CD4-positive, alpha-beta T cell (primary cell): ENCODE data around the gene PFAS. TPM values are rescaled to one million over a fixed set of nuclear protein-coding genes. Genes with fewer than 3 reads are reported as not detected.

Source experiments
- ATAC-seq: fragments of 200-7000 bp; cut with Tn5 transposase; one replicate; pipeline ENCODE4 v1.10.0; 2022; ENCODE audit warnings: mild to moderate bottlenecking; ENCODE audit not compliant: poor library complexity
- CTCF ChIA-PET: fragments of 350-600 bp; sonication (Branson Sonifier 250); formaldehyde crosslinking; loops from one replicate; lab custom pipeline; 2021; ENCODE audit warnings: antibody characterized with exemption, inconsistent platforms; lab: Charles Lee
- POLR2A ChIA-PET: fragments of 350-600 bp; sonication (Branson Sonifier 250); formaldehyde crosslinking; loops from one replicate; lab custom pipeline; 2021; ENCODE audit warnings: antibody characterized with exemption, inconsistent platforms; lab: Charles Lee
- DNase-seq, 14 experiments: peaks; one replicate each; pipeline ENCODE4 v3.0.0-alpha.2; 2013 to 2020; ENCODE audit warnings: mixed read lengths in 2 of 14
- H3K27ac ChIP-seq, 2 donors: one replicate each; pipeline versions ENCODE4 v1.5.1 to v1.7.0; 2013; ENCODE audit warnings: low read length in 2 of 2, low read depth in 1 of 2, mild to moderate bottlenecking in 1 of 2
- H3K27me3 ChIP-seq, 2 experiments: 1 replicate in 1 of 2; 2 replicates in 1 of 2; pipeline versions ENCODE4 v1.6.1 to v1.7.0; 2013; ENCODE audit warnings: low read length in 2 of 2, control low read depth in 1 of 2, mild to moderate bottlenecking in 1 of 2, moderate library complexity in 1 of 2; ENCODE audit not compliant: insufficient read depth in 2 of 2, control insufficient read depth in 1 of 2
- H3K36me3 ChIP-seq: one replicate; pipeline ENCODE4 v1.6.1; 2013; ENCODE audit warnings: low read length, control low read depth; ENCODE audit not compliant: insufficient read depth
- H3K4me1 ChIP-seq: one replicate; pipeline ENCODE4 v1.6.1; 2013; ENCODE audit warnings: low read length, control low read depth; ENCODE audit not compliant: insufficient read depth
- H3K4me3 ChIP-seq: one replicate; pipeline ENCODE4 v1.5.1; 2013; ENCODE audit warnings: mild to moderate bottlenecking, low read length, moderate library complexity
- H3K9me3 ChIP-seq, 2 experiments: 1 replicate in 1 of 2; 2 replicates in 1 of 2; pipeline versions ENCODE4 v1.6.1 to v1.7.0; 2013; ENCODE audit warnings: low read length in 2 of 2, mild to moderate bottlenecking in 2 of 2, control low read depth in 1 of 2, moderate library complexity in 1 of 2; ENCODE audit not compliant: control insufficient read depth in 1 of 2, insufficient read depth in 1 of 2
- H3K27ac Mint-ChIP-seq: one replicate; pipeline ENCODE4 v1.8.0; 2020; ENCODE audit warnings: mixed read lengths
- H3K27me3 Mint-ChIP-seq: one replicate; pipeline ENCODE4 v1.8.0; 2021; ENCODE audit warnings: mixed read lengths
- H3K36me3 Mint-ChIP-seq: one replicate; pipeline ENCODE4 v1.8.0; 2021; ENCODE audit warnings: low read depth, mixed read lengths
- H3K4me1 Mint-ChIP-seq: one replicate; pipeline ENCODE4 v1.8.0; 2021; ENCODE audit warnings: low read depth, mixed read lengths
- H3K4me3 Mint-ChIP-seq: one replicate; pipeline ENCODE4 v1.8.0; 2020; ENCODE audit warnings: mild to moderate bottlenecking, mixed read lengths
- H3K9me3 Mint-ChIP-seq: one replicate; pipeline ENCODE4 v1.8.0; 2020; ENCODE audit warnings: mixed read lengths
- CTCF ChIP-seq: fragments of 200-600 bp; IDR thresholded peaks from one replicate; pipeline ENCODE4 v1.8.0; 2022; ENCODE audit warnings: antibody characterized with exemption, mild to moderate bottlenecking
- intact Hi-C, 2 experiments: fragments of 100-400 bp; cut with DNase I in 1 of 2; cut with micrococcal nuclease in 1 of 2; formaldehyde crosslinking; loops; one replicate each; pipeline versions ENCODE4 v1.15.1 to v1.9.0; 2023 to 2025; cut with DNase I, micrococcal nuclease
- total RNA-seq, 174 experiments: library from RNA in 2 of 174; stranded (reverse) in 2 of 174; gene quantifications; one replicate each; pipeline ENCODE4 v1.2.3 and lab custom pipeline; 2021 to 2026

The PFAS gene
- total RNA-seq, 2 experiments from 2014 or later, result 22.3 to 23.0 TPM

- peaks cover 2% of the 10 kb centered on the region for H3K36me3 ChIP-seq
- Mint-ChIP-seq H3K4me3 (no peak overlapping the region), H3K27ac (no peak overlapping the region), H3K27me3 (no peaks in the 10 kb centered on the region), H3K36me3 (peaks cover 5% of the 10 kb centered on the region), H3K9me3 (no peaks in the 10 kb centered on the region), H3K4me1 (no peaks in the 10 kb centered on the region)
- no peaks in the 10 kb centered on the region for H3K4me1 ChIP-seq
- intact Hi-C loops, result no loop called here
- no peaks in the 10 kb centered on the region for H3K27me3 ChIP-seq
- ATAC-seq (no peak), DNase-seq (no peak)
- no peak for TF ChIP-seq CTCF
- no peak overlapping the region for H3K4me3 ChIP-seq
- POLR2A ChIA-PET, result interaction anchor here (0.6 kb wide), 1 partner anchor 30 kb away, joined by 3 read pairs; no protein-coding TSS in a partner anchor
- CTCF ChIA-PET, result no interaction called here
- no peak overlapping the region for H3K27ac ChIP-seq
- no peaks in the 10 kb centered on the region for H3K9me3 ChIP-seq
Observed at GRCh38 chr17:8273884-8274444, 24.9 kb downstream of the PFAS start.

- ATAC-seq (no peak), DNase-seq (no peak)
- no peaks in the 10 kb centered on the region for H3K9me3 Mint-ChIP-seq
- no peak overlapping the region for H3K27ac Mint-ChIP-seq
- no peak overlapping the region for H3K27ac ChIP-seq
- no peaks in the 10 kb centered on the region for H3K9me3 ChIP-seq
- no peak overlapping the region for H3K4me3 Mint-ChIP-seq
- no peaks in the 10 kb centered on the region for H3K4me1 Mint-ChIP-seq
- TF ChIP-seq CTCF, result no peak
- no peaks in the 10 kb centered on the region for H3K27me3 ChIP-seq
- ChIA-PET CTCF (no interaction called here), POLR2A (interaction anchor here (0.6 kb wide), 1 partner anchor 31 kb away, joined by 3 read pairs; no protein-coding TSS in a partner anchor)
- intact Hi-C loops, result no loop called here
- H3K27me3 Mint-ChIP-seq, result no peaks in the 10 kb centered on the region
- no peak overlapping the region for H3K4me3 ChIP-seq
- no peaks in the 10 kb centered on the region for H3K36me3 ChIP-seq
- no peaks in the 10 kb centered on the region for H3K4me1 ChIP-seq
- peaks cover 5% of the 10 kb centered on the region for H3K36me3 Mint-ChIP-seq
Observed at GRCh38 chr17:8274816-8275215, 25.7 kb downstream of the PFAS start.

GRCh38 chr17:8275421-8276290 is 26.6 kb downstream of the PFAS start:
- TF ChIP-seq CTCF, result no peak
- Mint-ChIP-seq H3K4me3 (no peak overlapping the region), H3K36me3 (no peaks in the 10 kb centered on the region), H3K27ac (no peak overlapping the region), H3K4me1 (no peaks in the 10 kb centered on the region), H3K9me3 (no peaks in the 10 kb centered on the region), H3K27me3 (no peaks in the 10 kb centered on the region)
- no peak overlapping the region for H3K4me3 ChIP-seq
- DNase-seq, result no peak
- no peaks in the 10 kb centered on the region for H3K27me3 ChIP-seq
- ChIA-PET CTCF (no interaction called here), POLR2A (no interaction called here)
- ATAC-seq, result no peak
- H3K9me3 ChIP-seq, result no peaks in the 10 kb centered on the region
- H3K36me3 ChIP-seq, result no peaks in the 10 kb centered on the region
- no peak overlapping the region for H3K27ac ChIP-seq
- intact Hi-C loops, result no loop called here
- H3K4me1 ChIP-seq, result no peaks in the 10 kb centered on the region
